Gastrocnemius medialis (tissue), 4 donors: ENCODE measurements around the gene CD27. TPM values are rescaled to one million over a fixed set of nuclear protein-coding genes. Genes with fewer than 3 reads are reported as not detected.

Experiments used
- ATAC-seq, 2 donors: fragments of 150-250 bp; one replicate each; pipeline ENCODE4 v1.9.1; 2016
- DNase-seq, 2 donors: peaks; one replicate each; pipeline ENCODE4 v3.0.0-alpha.2; 2019
- H3K27ac ChIP-seq, 4 donors: fragments of 200-600 bp; sonication (generic); 1 replicate in 1 of 4; 2 replicates in 3 of 4; pipeline ENCODE4 v1.5.1; 2016 to 2018; ENCODE audit warnings: mild to moderate bottlenecking in 2 of 4, moderate library complexity in 1 of 4
- H3K27me3 ChIP-seq, 3 donors: fragments of 200-600 bp; sonication (generic) in 2 of 3; 1 replicate in 1 of 3; 2 replicates in 2 of 3; pipeline versions ENCODE4 v1.5.1 to v1.6.0; 2016 to 2019; ENCODE audit warnings: mild to moderate bottlenecking in 1 of 3, moderate library complexity in 1 of 3
- H3K36me3 ChIP-seq, 2 donors: fragments of 200-600 bp; sonication (generic) in 1 of 2; one replicate each; pipeline ENCODE4 v1.5.1; 2017 to 2018
- H3K4me1 ChIP-seq, 2 donors: fragments of 200-600 bp; sonication (generic) in 1 of 2; one replicate each; pipeline ENCODE4 v1.5.1; 2016 to 2017; ENCODE audit warnings: mild to moderate bottlenecking in 2 of 2
- H3K4me3 ChIP-seq, 4 donors: fragments of 200-600 bp; sonication (generic) in 3 of 4; 1 replicate in 1 of 4; 2 replicates in 3 of 4; pipeline ENCODE4 v1.5.1; 2016 to 2019; ENCODE audit warnings: mild to moderate bottlenecking in 2 of 4
- H3K9me3 ChIP-seq, 3 donors: fragments of 200-600 bp; sonication (generic) in 2 of 3; 1 replicate in 1 of 3; 2 replicates in 2 of 3; pipeline ENCODE4 v1.5.1; 2016 to 2019
- POLR2A ChIP-seq, 2 donors: fragments of 450-650 bp; IDR thresholded peaks; one replicate each; pipeline ENCODE4 v1.6.1; 2017; ENCODE audit warnings: antibody characterized with exemption in 2 of 2, mild to moderate bottlenecking in 2 of 2, moderate library complexity in 2 of 2
- in situ Hi-C, 4 donors: fragments of 200-750 bp; cut with MboI; loops; one replicate each; pipeline versions ENCODE4 v1.15.0 to v1.8.0; 2017; ENCODE audit warnings: low sequenced_read_pairs in 4 of 4
- intact Hi-C: fragments of 100-400 bp; cut with DNase I; formaldehyde crosslinking; loops from one replicate; pipeline ENCODE4 v1.15.1; 2023; ENCODE audit warnings: low total_unique reads
- total RNA-seq, 4 donors: library from RNA; depleted of rRNA; stranded (reverse); fragments of >200 nt; gene quantifications; one replicate each; pipeline versions ENCODE4 v1.1.0 to v1.2.3, GENCODE V29; 2016
- TF ChIP-seq, protein P1 (sequence below), 5 experiments: fragments of 450-650 bp in 3 of 5; fragments of 200-600 bp in 2 of 5; sonication (generic) in 2 of 5; IDR thresholded peaks in 4 of 5; conservative IDR thresholded peaks in 1 of 5; 1 replicate in 4 of 5; 2 replicates in 1 of 5; pipeline ENCODE4 v1.5.1; 2016 to 2019; ENCODE audit warnings: antibody characterized with exemption in 5 of 5, mild to moderate bottlenecking in 3 of 5, moderate library complexity in 3 of 5

The CD27 gene
- total RNA-seq, 4 donors from 2014 or later = 0.55 TPM; not detected in 3

DNA sequence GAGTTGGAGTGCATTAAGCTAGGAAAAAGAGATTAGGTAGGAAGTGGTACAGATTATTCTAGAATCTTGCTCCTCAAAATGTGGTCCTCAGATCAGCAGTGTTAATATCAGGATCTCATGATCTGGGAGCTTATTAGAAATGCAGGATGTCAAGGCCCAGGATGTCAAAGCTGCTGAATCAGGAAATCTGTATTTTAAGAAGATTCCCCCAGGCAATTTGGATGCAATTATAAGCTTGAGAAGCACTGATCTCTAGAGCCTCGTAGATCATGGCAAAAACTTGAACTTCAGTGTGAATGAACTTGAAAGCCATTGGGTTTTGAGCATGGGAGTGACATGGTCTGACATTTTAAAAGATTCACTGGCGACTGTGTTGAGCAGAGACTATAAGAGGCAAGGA, 55.7 kb downstream of the CD27 start:
- H3K9me3 ChIP-seq = no peaks in the 10 kb centered on the region
- in situ Hi-C loops (no loop called here), intact Hi-C loops (no loop called here)

More for the DNA sequence above, 55.7 kb downstream of the CD27 start:
- no peak overlapping the region for H3K4me3 ChIP-seq
- no peak overlapping the region for H3K27ac ChIP-seq
- DNase-seq = no peak
- peaks cover under 1 to 2% of the 10 kb centered on the region in 2 donors for H3K4me1 ChIP-seq
- no peak for TF ChIP-seq POLR2A (IDR thresholded peaks at IDR 0.05)
- TF ChIP-seq, protein P1, sequence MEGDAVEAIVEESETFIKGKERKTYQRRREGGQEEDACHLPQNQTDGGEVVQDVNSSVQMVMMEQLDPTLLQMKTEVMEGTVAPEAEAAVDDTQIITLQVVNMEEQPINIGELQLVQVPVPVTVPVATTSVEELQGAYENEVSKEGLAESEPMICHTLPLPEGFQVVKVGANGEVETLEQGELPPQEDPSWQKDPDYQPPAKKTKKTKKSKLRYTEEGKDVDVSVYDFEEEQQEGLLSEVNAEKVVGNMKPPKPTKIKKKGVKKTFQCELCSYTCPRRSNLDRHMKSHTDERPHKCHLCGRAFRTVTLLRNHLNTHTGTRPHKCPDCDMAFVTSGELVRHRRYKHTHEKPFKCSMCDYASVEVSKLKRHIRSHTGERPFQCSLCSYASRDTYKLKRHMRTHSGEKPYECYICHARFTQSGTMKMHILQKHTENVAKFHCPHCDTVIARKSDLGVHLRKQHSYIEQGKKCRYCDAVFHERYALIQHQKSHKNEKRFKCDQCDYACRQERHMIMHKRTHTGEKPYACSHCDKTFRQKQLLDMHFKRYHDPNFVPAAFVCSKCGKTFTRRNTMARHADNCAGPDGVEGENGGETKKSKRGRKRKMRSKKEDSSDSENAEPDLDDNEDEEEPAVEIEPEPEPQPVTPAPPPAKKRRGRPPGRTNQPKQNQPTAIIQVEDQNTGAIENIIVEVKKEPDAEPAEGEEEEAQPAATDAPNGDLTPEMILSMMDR (IDR thresholded peaks at IDR 0.05 in 4 of 5, conservative IDR thresholded peaks at IDR 0.05 in 1 of 5) = no peak
- no peaks in the 10 kb centered on the region for H3K27me3 ChIP-seq
- H3K36me3 ChIP-seq = peaks cover 0 to 45% of the 10 kb centered on the region in 2 donors
- no peak for ATAC-seq

Other genes with a start within 250 kb of the CD27 start
- gene CD9, start 244.6 kb upstream of the CD27 start, total RNA-seq = 10 to 100 TPM; 26.7 to 50.6 (median 48.4) TPM
- gene PLEKHG6, start 134.3 kb upstream of the CD27 start, total RNA-seq = under 1 TPM in 1 of 4 donors, not detected in 3; 0.29 TPM
- 100 to 1,000 TPM; 103 to 220 (median 193) TPM for gene TNFRSF1A, start 102.9 kb upstream of the CD27 start, total RNA-seq
- gene SCNN1A, start 69.4 kb upstream of the CD27 start, total RNA-seq = 1 to 10 TPM in 1 of 4 donors, under 1 TPM in 2, not detected in 1; 0.20 to 2.0 (median 0.38) TPM
- 10 to 100 TPM; 40.2 to 98.6 (median 43.7) TPM for gene LTBR, start 60.8 kb upstream of the CD27 start, total RNA-seq
- gene TAPBPL, start 7.1 kb downstream of the CD27 start, total RNA-seq = 1 to 10 TPM; 3.8 to 8.6 (median 5.8) TPM
- 1 to 10 TPM; 1.1 to 2.0 (median 1.4) TPM for gene VAMP1, start 25.7 kb downstream of the CD27 start, total RNA-seq
- 100 to 1,000 TPM in 3 of 4 donors, 10 to 100 TPM in 1; 76.6 to 147 (median 124) TPM for gene MRPL51, start 48.3 kb downstream of the CD27 start, total RNA-seq
- 100 to 1,000 TPM in 1 of 4 donors, 10 to 100 TPM in 3; 12.3 to 250 (median 13.3) TPM for gene NCAPD2, start 49.1 kb downstream of the CD27 start, total RNA-seq
- over 10,000 TPM; 11,241 to 15,891 (median 13,472) TPM for gene GAPDH, start 89.6 kb downstream of the CD27 start, total RNA-seq
- gene IFFO1, start 111.1 kb downstream of the CD27 start, total RNA-seq = 10 to 100 TPM in 1 of 4 donors, 1 to 10 TPM in 3; 6.8 to 10.5 (median 8.3) TPM
- 10 to 100 TPM; 25.7 to 63.3 (median 45.3) TPM for gene NOP2, start 123.3 kb downstream of the CD27 start, total RNA-seq
- 100 to 1,000 TPM; 128 to 173 (median 148) TPM for gene CHD4, start 162.4 kb downstream of the CD27 start, total RNA-seq
- gene LPAR5, start 191.0 kb downstream of the CD27 start, total RNA-seq = under 1 TPM; 0.17 to 0.75 (median 0.47) TPM
- gene ACRBP, start 202.5 kb downstream of the CD27 start, total RNA-seq = under 1 TPM in 3 of 4 donors, not detected in 1; 0.27 to 0.71 (median 0.65) TPM
- gene ING4, start 218.2 kb downstream of the CD27 start, total RNA-seq = 10 to 100 TPM; 12.8 to 28.9 (median 19.7) TPM
- gene ZNF384, start 244.4 kb downstream of the CD27 start, total RNA-seq = 10 to 100 TPM; 22.4 to 35.3 (median 27.9) TPM